Natural killer cell treated with Interleukin-12 subunit alpha and Interleukin-12 subunit beta and Interleukin-15 and Interleukin-18, amount 100 ng/mL, for 72 hours (primary cell): Measurements from ENCODE around the gene SHC2. TPM values are rescaled to one million over a fixed set of nuclear protein-coding genes. Genes with fewer than 3 reads are reported as not detected.
"Not testable (repeated sequence)": the region's sequence is repeated elsewhere in the genome, so short reads cannot be mapped to it uniquely, and the experiment has no call there.

ENCODE experiments used
- ATAC-seq, 2 donors: fragments of 150-1000 bp; cut with Tn5 transposase in 1 of 2; sonication (Bioruptor Pico), chemical (Tn5 transposase) in 1 of 2; 2 replicates each; pipeline ENCODE4 v1.10.0; 2021
- DNase-seq: peaks from one replicate; pipeline ENCODE4 v3.0.0; 2022; ENCODE audit warnings: low spot score
- H3K27ac Mint-ChIP-seq, 2 donors: 1 replicate in 1 of 2; 2 replicates in 1 of 2; pipeline ENCODE4 v1.8.0; 2022; ENCODE audit warnings: mixed read lengths in 2 of 2, mild to moderate bottlenecking in 1 of 2, moderate library complexity in 1 of 2
- H3K27me3 Mint-ChIP-seq, 2 donors: 1 replicate in 1 of 2; 2 replicates in 1 of 2; pipeline ENCODE4 v1.8.0; 2022; ENCODE audit warnings: mixed read lengths in 2 of 2
- H3K36me3 Mint-ChIP-seq: one replicate; pipeline ENCODE4 v1.8.0; 2022; ENCODE audit warnings: mixed read lengths
- H3K4me1 Mint-ChIP-seq, 2 donors: 1 replicate in 1 of 2; 2 replicates in 1 of 2; pipeline ENCODE4 v1.8.0; 2022; ENCODE audit warnings: low read depth in 2 of 2, mixed read lengths in 2 of 2, mild to moderate bottlenecking in 1 of 2
- H3K4me3 Mint-ChIP-seq: one replicate; pipeline ENCODE4 v1.8.0; 2022; ENCODE audit warnings: mixed read lengths
- H3K9me3 Mint-ChIP-seq: 2 replicates; pipeline ENCODE4 v1.8.0; 2022; ENCODE audit warnings: mixed read lengths
- total RNA-seq, 2 donors: library from RNA; stranded (reverse); gene quantifications; one replicate each; pipeline ENCODE4 v1.2.3, GENCODE V29; 2022

SHC2 gene
- total RNA-seq, 2 donors from 2014 or later = 0.67 TPM; not detected in 1

- Mint-ChIP-seq H3K36me3 (peaks cover 8% of the 10 kb centered on the region), H3K27me3 (peaks cover 10 to 16% of the 10 kb centered on the region in 2 donors), H3K4me1 (peaks cover 9 to 16% of the 10 kb centered on the region in 2 donors), H3K9me3 (peaks cover 9% of the 10 kb centered on the region), H3K27ac (no peak overlapping the region), H3K4me3 (no peak overlapping the region)
- ATAC-seq (peak in 1 of 2 donors; percentile 9), DNase-seq (no peak)
Observed at GRCh38 chr19:390386-391206, 70.2 kb downstream of the SHC2 start.

DNA sequence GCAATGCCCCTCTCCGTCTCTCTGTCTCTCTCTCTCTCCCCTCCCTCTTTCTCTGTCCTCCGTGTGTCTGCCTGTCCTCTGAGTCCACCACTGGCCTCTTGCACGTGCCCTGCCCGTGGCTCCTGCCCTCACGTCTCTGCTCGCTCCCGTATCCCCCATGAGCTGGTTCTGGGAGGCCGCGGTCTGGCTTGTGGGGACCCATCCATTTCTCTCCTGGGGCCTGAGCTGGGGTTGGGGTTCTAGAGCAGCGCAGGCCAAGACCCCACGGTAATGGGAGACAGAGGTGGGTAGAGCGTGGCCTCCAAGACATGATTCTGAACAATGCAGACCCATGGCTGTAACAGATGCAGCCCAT is 70.9 kb downstream of the SHC2 start:
- no peak overlapping the region for H3K27ac Mint-ChIP-seq
- peaks cover 5% of the 10 kb centered on the region for H3K9me3 Mint-ChIP-seq
- ATAC-seq (no peak), DNase-seq (no peak)
- H3K27me3 Mint-ChIP-seq = peaks cover 11 to 17% of the 10 kb centered on the region in 2 donors
- H3K36me3 Mint-ChIP-seq = peaks cover 6% of the 10 kb centered on the region
- H3K4me1 Mint-ChIP-seq = peaks cover 7 to 13% of the 10 kb centered on the region in 2 donors
- no peak overlapping the region for H3K4me3 Mint-ChIP-seq

DNA sequence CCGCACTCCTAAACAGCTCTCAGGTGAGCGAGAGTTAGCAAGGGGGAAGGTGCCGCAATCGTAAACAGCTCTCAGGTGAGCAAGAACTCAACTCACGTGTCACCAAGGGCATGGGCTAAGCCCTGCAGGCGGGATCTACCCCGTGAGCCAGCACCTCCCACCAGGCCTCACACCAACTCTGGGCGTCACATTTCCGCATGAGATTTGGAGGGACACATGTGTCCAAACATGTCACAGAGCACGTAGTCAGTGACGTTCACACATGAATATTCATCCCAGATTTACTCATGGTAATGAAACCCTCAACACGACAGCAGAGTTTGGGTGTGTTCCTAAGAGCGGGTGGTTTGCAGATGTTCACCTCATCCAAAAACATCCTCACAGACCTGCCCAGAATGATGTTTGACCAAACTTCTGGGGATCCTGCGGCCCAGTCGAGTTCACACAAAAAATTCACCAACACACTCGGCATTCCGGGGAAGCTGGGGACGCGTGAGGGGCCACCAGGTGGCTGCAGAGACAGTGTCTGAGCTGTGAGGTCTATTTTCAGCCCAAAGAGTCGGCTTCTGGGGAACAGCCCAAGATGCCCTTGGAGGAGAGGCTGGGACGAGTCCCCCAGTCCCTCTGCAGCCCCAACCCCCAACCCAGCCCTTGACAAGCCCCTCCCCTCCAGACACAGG is 71.4 kb downstream of the SHC2 start:
- H3K4me1 Mint-ChIP-seq = peaks cover 7 to 12% of the 10 kb centered on the region in 2 donors
- ATAC-seq (no peak), DNase-seq (no peak)
- H3K36me3 Mint-ChIP-seq = peaks cover 6% of the 10 kb centered on the region
- H3K4me3 Mint-ChIP-seq = no peak overlapping the region
- no peak overlapping the region for H3K27ac Mint-ChIP-seq
- H3K9me3 Mint-ChIP-seq = peaks cover 5% of the 10 kb centered on the region
- H3K27me3 Mint-ChIP-seq = peaks cover 13 to 20% of the 10 kb centered on the region in 2 donors

GRCh38 chr19:388691-389090 is 72.1 kb downstream of the SHC2 start:
- Mint-ChIP-seq H3K27me3 (peaks cover 19 to 25% of the 10 kb centered on the region in 2 donors), H3K4me3 (no peak overlapping the region), H3K4me1 (peaks cover 7 to 8% of the 10 kb centered on the region in 2 donors), H3K36me3 (peaks cover 6% of the 10 kb centered on the region), H3K27ac (no peak overlapping the region), H3K9me3 (peaks cover 5% of the 10 kb centered on the region)
- no peak for DNase-seq
- no peak for ATAC-seq

GRCh38 chr19:387777-388176 is 73.1 kb downstream of the SHC2 start:
- H3K27me3 Mint-ChIP-seq = peaks cover 24 to 34% of the 10 kb centered on the region in 2 donors
- no peaks in the 10 kb centered on the region for H3K36me3 Mint-ChIP-seq
- H3K4me3 Mint-ChIP-seq = no peak overlapping the region
- DNase-seq = no peak
- ATAC-seq = no peak
- H3K9me3 Mint-ChIP-seq = no peaks in the 10 kb centered on the region
- H3K4me1 Mint-ChIP-seq = peaks cover 2 to 3% of the 10 kb centered on the region in 2 donors
- H3K27ac Mint-ChIP-seq = no peak overlapping the region

- not testable (repeated sequence) for H3K4me3 Mint-ChIP-seq, H3K9me3 Mint-ChIP-seq, H3K27ac Mint-ChIP-seq, H3K4me1 Mint-ChIP-seq, ATAC-seq, H3K36me3 Mint-ChIP-seq, DNase-seq
- H3K27me3 Mint-ChIP-seq = peaks cover 31 to 44% of the 10 kb centered on the region in 2 donors
Observed at GRCh38 chr19:386632-387301, 74.1 kb downstream of the SHC2 start.

DNA sequence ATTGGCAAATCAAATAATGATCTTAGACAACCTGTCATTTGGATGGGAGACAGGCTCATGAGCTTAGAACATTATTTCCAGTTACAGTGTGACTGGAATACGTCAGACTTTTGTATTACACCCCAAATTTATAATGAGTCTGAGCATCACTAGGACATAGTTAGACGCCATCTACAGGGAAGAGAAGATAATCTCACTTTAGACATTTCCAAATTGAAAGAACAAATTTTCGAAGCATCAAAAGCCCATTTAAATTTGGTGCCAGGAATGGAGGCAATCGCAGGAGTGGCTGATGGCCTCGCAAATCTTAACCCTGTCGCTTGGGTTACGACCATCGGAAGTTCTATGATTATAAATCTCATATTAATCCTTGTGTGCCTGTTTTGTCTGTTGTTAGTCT is 74.6 kb downstream of the SHC2 start:
- H3K27me3 Mint-ChIP-seq = peaks cover 31 to 46% of the 10 kb centered on the region in 2 donors
- H3K4me3 Mint-ChIP-seq, H3K9me3 Mint-ChIP-seq, H3K27ac Mint-ChIP-seq, H3K4me1 Mint-ChIP-seq, ATAC-seq, H3K36me3 Mint-ChIP-seq, DNase-seq: not testable (repeated sequence)

- H3K27me3 Mint-ChIP-seq = peaks cover 31 to 53% of the 10 kb centered on the region in 2 donors
- DNase-seq (no peak), ATAC-seq (no peak)
- no peaks in the 10 kb centered on the region for H3K9me3 Mint-ChIP-seq
- peaks cover 3 to 5% of the 10 kb centered on the region in 2 donors for H3K4me1 Mint-ChIP-seq
- no peak overlapping the region for H3K27ac Mint-ChIP-seq
- H3K36me3 Mint-ChIP-seq = no peaks in the 10 kb centered on the region
- no peak overlapping the region for H3K4me3 Mint-ChIP-seq
Observed at GRCh38 chr19:384799-385169, 76.0 kb downstream of the SHC2 start.

DNA sequence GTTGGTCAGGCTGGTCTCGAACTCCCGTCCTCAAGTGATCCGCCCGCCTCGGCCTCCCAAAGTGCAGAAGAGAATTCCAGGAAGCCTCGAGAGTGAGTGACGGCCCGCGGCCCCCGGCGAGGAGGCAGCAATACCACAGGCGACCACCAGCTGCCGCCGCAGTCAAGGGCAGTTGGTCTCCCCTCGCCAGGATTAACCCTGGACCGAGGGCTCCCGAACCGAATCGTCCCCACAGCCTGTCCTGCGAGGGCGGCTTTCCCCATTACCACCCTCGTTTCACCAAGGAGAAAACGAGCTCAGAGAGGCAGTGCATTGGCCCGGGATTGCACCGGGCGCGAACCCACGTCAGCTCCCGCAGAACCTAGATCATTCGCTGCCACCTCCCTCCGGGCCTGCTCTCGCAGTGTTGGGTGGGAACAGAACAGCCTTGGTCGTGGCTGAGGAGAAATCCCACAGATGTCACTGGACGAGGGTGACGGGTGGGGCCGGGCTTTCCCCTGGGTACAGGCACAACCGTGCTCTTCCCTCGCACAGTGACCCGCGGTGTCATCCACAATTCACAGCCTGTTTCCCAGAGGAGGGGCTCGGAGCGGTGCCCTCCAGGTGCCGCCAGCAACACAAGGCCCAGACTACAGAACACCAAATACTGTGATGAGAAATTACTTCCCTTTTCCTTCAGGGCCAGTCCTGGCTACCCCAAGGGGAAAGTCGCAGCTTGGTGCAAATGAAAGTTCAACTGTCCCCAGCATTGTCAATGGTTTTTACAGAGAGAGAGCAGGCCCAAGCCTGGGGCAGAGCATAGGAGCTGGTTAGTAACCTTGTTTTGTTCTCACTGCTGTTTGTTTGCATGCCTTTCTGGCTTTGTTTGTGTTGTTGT is 76.7 kb downstream of the SHC2 start:
- no peak for DNase-seq
- ATAC-seq = no peak
- H3K27ac Mint-ChIP-seq = no peak overlapping the region
- H3K4me1 Mint-ChIP-seq = peaks cover 3 to 5% of the 10 kb centered on the region in 2 donors
- no peak overlapping the region for H3K4me3 Mint-ChIP-seq
- H3K36me3 Mint-ChIP-seq = no peaks in the 10 kb centered on the region
- H3K27me3 Mint-ChIP-seq = peaks cover 31 to 53% of the 10 kb centered on the region in 2 donors
- no peaks in the 10 kb centered on the region for H3K9me3 Mint-ChIP-seq

DNA sequence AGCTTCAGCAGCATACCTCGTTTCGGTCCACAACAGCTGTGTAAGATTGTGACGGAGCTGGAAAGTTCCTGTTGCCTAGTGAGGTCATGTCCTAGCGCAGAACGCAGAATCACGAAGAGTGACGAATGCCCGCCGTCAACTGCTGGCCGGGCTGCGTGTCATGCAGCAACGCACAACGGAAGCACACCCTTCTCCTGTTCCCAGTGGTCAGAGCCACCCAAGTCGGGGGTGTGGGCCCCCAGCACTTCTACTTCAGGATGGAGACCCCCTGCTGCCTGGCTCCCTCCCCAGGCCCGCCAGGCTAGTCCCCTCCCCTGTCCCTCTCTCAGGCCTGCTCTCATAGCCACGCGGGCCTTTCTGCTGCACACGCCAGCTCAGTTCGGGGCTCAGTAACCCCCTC is 77.8 kb downstream of the SHC2 start:
- no peak overlapping the region for H3K27ac Mint-ChIP-seq
- no peak overlapping the region for H3K4me3 Mint-ChIP-seq
- no peaks in the 10 kb centered on the region for H3K36me3 Mint-ChIP-seq
- DNase-seq = no peak
- H3K9me3 Mint-ChIP-seq = no peaks in the 10 kb centered on the region
- H3K27me3 Mint-ChIP-seq = peaks cover 31 to 53% of the 10 kb centered on the region in 2 donors
- peaks cover 3 to 5% of the 10 kb centered on the region in 2 donors for H3K4me1 Mint-ChIP-seq
- no peak for ATAC-seq

- H3K27ac Mint-ChIP-seq, DNase-seq, ATAC-seq, H3K36me3 Mint-ChIP-seq, H3K4me1 Mint-ChIP-seq, H3K9me3 Mint-ChIP-seq: not testable (repeated sequence)
- peaks cover 33 to 51% of the 10 kb centered on the region in 2 donors for H3K27me3 Mint-ChIP-seq
- peak overlapping the region; percentile 5 for H3K4me3 Mint-ChIP-seq
Observed at GRCh38 chr19:382578-382977, 78.3 kb downstream of the SHC2 start.

GRCh38 chr19:381901-382300 is 78.9 kb downstream of the SHC2 start:
- H3K36me3 Mint-ChIP-seq, ATAC-seq, H3K4me3 Mint-ChIP-seq, H3K4me1 Mint-ChIP-seq, H3K9me3 Mint-ChIP-seq, H3K27ac Mint-ChIP-seq, DNase-seq: not testable (repeated sequence)
- peaks cover 30 to 46% of the 10 kb centered on the region in 2 donors for H3K27me3 Mint-ChIP-seq

- not testable (repeated sequence) for H3K36me3 Mint-ChIP-seq, H3K4me1 Mint-ChIP-seq, H3K4me3 Mint-ChIP-seq, ATAC-seq, H3K9me3 Mint-ChIP-seq, H3K27ac Mint-ChIP-seq, DNase-seq
- peaks cover 25 to 38% of the 10 kb centered on the region in 2 donors for H3K27me3 Mint-ChIP-seq
Observed at GRCh38 chr19:380618-381219, 80.1 kb downstream of the SHC2 start.
